Measurements from ENCODE around the gene FERMT2. TPM values are rescaled to one million over a fixed set of nuclear protein-coding genes. Genes with fewer than 3 reads are reported as not detected.

The FERMT2 gene
- total RNA-seq, 2 donors from 2014 or later: 197 to 225 TPM

DNA sequence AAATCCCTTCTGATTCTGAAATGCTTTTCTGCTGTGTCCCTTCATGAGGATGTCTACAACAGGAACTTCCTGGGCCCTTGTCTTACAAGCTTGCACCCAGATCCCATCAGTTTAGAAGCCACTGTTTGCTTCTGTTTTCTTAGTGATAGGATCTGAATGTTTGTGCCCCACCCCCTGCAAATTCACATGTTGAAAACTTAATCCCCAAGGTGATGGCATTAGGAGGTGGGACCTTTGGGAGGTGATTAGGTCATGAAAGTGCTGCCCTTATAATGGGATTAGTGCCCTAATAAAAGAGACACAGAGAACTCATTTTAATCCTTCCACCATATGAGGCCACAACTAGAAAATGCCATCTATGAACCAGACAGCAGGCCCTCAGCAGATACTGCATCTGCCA lies 123.4 kb downstream of the FERMT2 start:
- H3K9me3 ChIP-seq: no peaks in the 10 kb centered on the region
- H3K27ac ChIP-seq: no peak overlapping the region
- no peaks in the 10 kb centered on the region for H3K27me3 ChIP-seq (replicated peaks; ENCODE audit: insufficient read depth)
- no peak for TF ChIP-seq CTCF (IDR thresholded peaks at IDR 0.05)
- no peak for ATAC-seq (ENCODE audit: insufficient number of reproducible peaks, low FRiP score, low read depth)
- H3K4me3 ChIP-seq: no peak overlapping the region
- no peaks in the 10 kb centered on the region for H3K36me3 ChIP-seq
- H3K4me1 ChIP-seq (ENCODE audit: control insufficient read depth in 1 of 2, low read depth in 2 of 2): peaks cover 10 to 28% of the 10 kb centered on the region in 2 donors
- no peak for DNase-seq (ENCODE audit: low spot score)

- no peaks in the 10 kb centered on the region for H3K27me3 ChIP-seq (replicated peaks; ENCODE audit: insufficient read depth)
- H3K27ac ChIP-seq: no peak overlapping the region
- no peak for DNase-seq (ENCODE audit: low spot score)
- H3K4me3 ChIP-seq: peak overlapping the region; percentile 29
- no peaks in the 10 kb centered on the region for H3K9me3 ChIP-seq
- TF ChIP-seq CTCF (IDR thresholded peaks at IDR 0.05): no peak
- H3K4me1 ChIP-seq (ENCODE audit: control insufficient read depth in 1 of 2, low read depth in 2 of 2): peaks cover 10 to 28% of the 10 kb centered on the region in 2 donors
- no peaks in the 10 kb centered on the region for H3K36me3 ChIP-seq
- ATAC-seq (ENCODE audit: insufficient number of reproducible peaks, low FRiP score, low read depth): no peak
Measured at GRCh38 chr14:52825085-52825484, 125.8 kb downstream of the FERMT2 start.

DNA sequence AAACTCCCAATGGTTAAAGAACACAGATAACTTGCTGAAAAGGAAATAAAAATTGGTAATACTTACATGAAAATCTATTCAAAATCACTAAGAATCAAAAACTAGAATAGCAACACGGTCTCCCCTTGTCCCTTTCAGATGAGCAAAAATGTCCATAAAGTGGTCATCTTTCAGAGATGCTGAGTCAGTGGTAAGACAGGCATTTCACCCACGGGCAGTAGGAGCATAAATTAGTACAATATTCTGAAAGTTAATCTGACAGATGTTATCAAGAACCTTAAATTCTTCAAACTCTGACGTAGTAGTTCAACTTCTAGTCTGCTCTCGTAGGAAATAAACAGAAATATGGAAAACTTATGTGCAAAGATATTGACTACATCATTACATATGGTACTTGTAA lies 126.4 kb downstream of the FERMT2 start:
- Histone ChIP-seq H3K27ac (no peak overlapping the region), H3K4me1 (ENCODE audit: control insufficient read depth in 1 of 2, low read depth in 2 of 2) (peaks cover 10 to 28% of the 10 kb centered on the region in 2 donors), H3K27me3 (replicated peaks; ENCODE audit: insufficient read depth) (no peaks in the 10 kb centered on the region), H3K36me3 (no peaks in the 10 kb centered on the region), H3K9me3 (no peaks in the 10 kb centered on the region), H3K4me3 (peak overlapping the region; percentile 66)
- DNase-seq (ENCODE audit: low spot score) (no peak), ATAC-seq (ENCODE audit: insufficient number of reproducible peaks, low FRiP score, low read depth) (no peak)
- no peak for TF ChIP-seq CTCF (IDR thresholded peaks at IDR 0.05)

DNA sequence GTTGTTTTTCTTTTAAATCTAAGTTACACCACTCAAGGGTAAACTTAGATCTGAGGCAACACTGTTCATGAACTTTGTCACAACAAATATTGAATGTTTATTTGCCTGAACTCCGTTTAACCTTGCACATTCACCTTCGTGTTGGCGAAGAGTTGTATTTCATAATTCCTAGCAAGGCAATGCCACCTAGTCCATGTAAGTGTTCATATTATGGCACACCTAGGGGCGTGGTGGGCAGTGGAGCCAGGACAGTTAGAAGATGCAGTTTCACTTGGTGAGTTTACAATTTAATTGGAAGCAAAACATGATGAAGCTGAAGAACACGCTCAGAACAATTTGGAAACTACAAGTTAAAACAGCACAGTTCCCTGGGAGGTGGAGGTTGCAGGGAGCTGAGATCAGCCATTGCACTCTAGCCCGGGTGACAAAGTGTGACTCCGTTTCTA lies 129.0 kb downstream of the FERMT2 start:
- no peaks in the 10 kb centered on the region for H3K27me3 ChIP-seq (replicated peaks; ENCODE audit: insufficient read depth)
- DNase-seq (ENCODE audit: low spot score): no peak
- H3K27ac ChIP-seq: no peak overlapping the region
- no peaks in the 10 kb centered on the region for H3K9me3 ChIP-seq
- H3K4me3 ChIP-seq: no peak overlapping the region
- no peak for ATAC-seq (ENCODE audit: insufficient number of reproducible peaks, low FRiP score, low read depth)
- H3K36me3 ChIP-seq: no peaks in the 10 kb centered on the region
- H3K4me1 ChIP-seq (ENCODE audit: control insufficient read depth in 1 of 2, low read depth in 2 of 2): peaks cover 10 to 19% of the 10 kb centered on the region in 2 donors
- TF ChIP-seq CTCF (IDR thresholded peaks at IDR 0.05): no peak

- no peaks in the 10 kb centered on the region for H3K9me3 ChIP-seq
- no peak overlapping the region for H3K27ac ChIP-seq
- H3K4me1 ChIP-seq (ENCODE audit: control insufficient read depth in 1 of 2, low read depth in 2 of 2): no peaks in the 10 kb centered on the region
- no peak for TF ChIP-seq CTCF (IDR thresholded peaks at IDR 0.05)
- DNase-seq (ENCODE audit: low spot score) (no peak), ATAC-seq (ENCODE audit: insufficient number of reproducible peaks, low FRiP score, low read depth) (no peak)
- H3K36me3 ChIP-seq: no peaks in the 10 kb centered on the region
- H3K4me3 ChIP-seq: no peak overlapping the region
- no peaks in the 10 kb centered on the region for H3K27me3 ChIP-seq (replicated peaks; ENCODE audit: insufficient read depth)
Measured at GRCh38 chr14:52808101-52808500, 142.7 kb downstream of the FERMT2 start.

Other genes with a start within 250 kb of the FERMT2 start
- gene PSMC6, start 243.8 kb downstream of the FERMT2 start, total RNA-seq: 10 to 100 TPM; 59.0 to 89.0 TPM
- gene STYX, start 220.9 kb downstream of the FERMT2 start, total RNA-seq: 10 to 100 TPM; 14.1 to 19.3 TPM
- gene GNPNAT1, start 159.4 kb downstream of the FERMT2 start, total RNA-seq: 10 to 100 TPM; 15.8 to 78.2 TPM
- 10 to 100 TPM; 31.8 to 46.0 TPM for gene DDHD1, start 202.3 kb upstream of the FERMT2 start, total RNA-seq

Measured in thoracic aorta (tissue), 2 donors.